Smooth muscle cell (in vitro differentiated cells): Measurements from ENCODE around the gene MPHOSPH6. TPM values are rescaled to one million over a fixed set of nuclear protein-coding genes. Genes with fewer than 3 reads are reported as not detected.

Experiments used
- DNase-seq: peaks from one replicate; lab custom pipeline; 2025; ENCODE audit not compliant: unreplicated experiment; lab: John Stamatoyannopoulos, UW
- H2AFZ ChIP-seq: fragments of 200-600 bp; sonication (generic); 2 replicates; pipeline ENCODE4 v1.6.0; 2016; ENCODE audit warnings: antibody characterized with exemption, low read depth, mild to moderate bottlenecking
- H3F3A ChIP-seq: fragments of 200-600 bp; sonication (generic); 2 replicates; pipeline ENCODE4 v1.6.0; 2017; ENCODE audit warnings: antibody characterized with exemption, low read depth
- H3K27ac ChIP-seq: fragments of 200-600 bp; sonication (generic); 2 replicates; pipeline ENCODE4 v1.5.1; 2016; ENCODE audit warnings: low read depth, mild to moderate bottlenecking
- H3K27me3 ChIP-seq: fragments of 200-600 bp; sonication (generic); 2 replicates; pipeline ENCODE4 v1.6.1; 2016; ENCODE audit warnings: low read depth, mild to moderate bottlenecking
- H3K36me3 ChIP-seq: fragments of 200-600 bp; sonication (generic); 2 replicates; pipeline ENCODE4 v1.5.1; 2016; ENCODE audit warnings: low read depth
- H3K4me1 ChIP-seq: fragments of 200-600 bp; sonication (generic); 2 replicates; pipeline ENCODE4 v1.5.1; 2016; ENCODE audit warnings: low read depth
- H3K4me2 ChIP-seq: fragments of 200-600 bp; sonication (generic); 2 replicates; pipeline ENCODE4 v1.6.0; 2016; ENCODE audit warnings: mild to moderate bottlenecking
- H3K4me3 ChIP-seq: fragments of 200-600 bp; sonication (generic); 2 replicates; pipeline ENCODE4 v1.5.1; 2016; ENCODE audit warnings: mild to moderate bottlenecking
- H3K79me2 ChIP-seq: fragments of 200-600 bp; sonication (generic); 2 replicates; pipeline ENCODE4 v1.6.0; 2016; ENCODE audit warnings: low read depth, mild to moderate bottlenecking
- H3K9ac ChIP-seq: fragments of 200-600 bp; sonication (generic); 2 replicates; pipeline ENCODE4 v1.6.0; 2016; ENCODE audit warnings: low read depth
- H3K9me3 ChIP-seq: fragments of 200-600 bp; sonication (generic); replicated peaks from 2 replicates; pipeline ENCODE4 v1.5.1; 2016; ENCODE audit warnings: low read depth
- H4K20me1 ChIP-seq: fragments of 200-600 bp; sonication (generic); 2 replicates; pipeline ENCODE4 v1.6.0; 2016; ENCODE audit warnings: low read depth
- WGBS: methylation state at CpG from one replicate; pipeline ENCODE4 v1.1.7; 2016; ENCODE audit warnings: low lambda C conversion rate; 5-methylcytosine and 5-hydroxymethylcytosine counted together
- polyA plus RNA-seq: library from polyadenylated mRNA; unstranded; fragments of >200 nt; fragmentation: Nextera tagmentation; extraction: Ambion mirVana; gene quantifications from 2 replicates; pipeline ENCODE4 v1.2.1, GENCODE V29; 2016
- total RNA-seq: library from RNA; depleted of rRNA; stranded (reverse); fragments of >200 nt; gene quantifications from 2 replicates; pipeline ENCODE4 v1.2.3, GENCODE V29; 2014
- TF ChIP-seq, protein P1 (sequence below): fragments of 200-600 bp; sonication (generic); IDR thresholded peaks from 2 replicates; pipeline ENCODE4 v1.5.1; 2017; ENCODE audit warnings: borderline replicate concordance, mild to moderate bottlenecking, antibody characterized with exemption; ENCODE audit not compliant: insufficient read depth, poor library complexity, severe bottlenecking

Gene MPHOSPH6
- total and polyA plus RNA-seq, 2 experiments from 2014 or later, result 55.4 to 65.5 TPM

DNA sequence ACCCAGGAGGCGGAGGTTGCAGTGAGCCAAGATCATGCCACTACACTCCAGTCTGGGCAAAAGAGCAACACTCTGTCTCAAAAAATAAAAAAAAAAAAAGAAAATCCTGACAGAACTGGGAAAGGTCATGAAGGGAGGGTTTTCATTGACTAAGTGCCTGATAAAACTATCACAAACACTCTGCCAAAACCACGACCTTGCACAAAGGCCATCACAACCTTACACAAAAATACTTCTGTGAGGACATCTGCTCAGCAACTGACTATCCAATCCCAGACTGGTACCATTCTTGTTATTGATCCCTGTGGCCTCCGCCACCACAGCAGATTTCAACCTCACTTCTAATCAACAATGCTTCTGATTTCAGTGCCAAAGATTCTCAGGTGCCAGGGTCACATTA lies 40.1 kb downstream of the MPHOSPH6 start:
- H3K9me3 ChIP-seq, result no peaks in the 10 kb centered on the region
- TF ChIP-seq, protein P1, sequence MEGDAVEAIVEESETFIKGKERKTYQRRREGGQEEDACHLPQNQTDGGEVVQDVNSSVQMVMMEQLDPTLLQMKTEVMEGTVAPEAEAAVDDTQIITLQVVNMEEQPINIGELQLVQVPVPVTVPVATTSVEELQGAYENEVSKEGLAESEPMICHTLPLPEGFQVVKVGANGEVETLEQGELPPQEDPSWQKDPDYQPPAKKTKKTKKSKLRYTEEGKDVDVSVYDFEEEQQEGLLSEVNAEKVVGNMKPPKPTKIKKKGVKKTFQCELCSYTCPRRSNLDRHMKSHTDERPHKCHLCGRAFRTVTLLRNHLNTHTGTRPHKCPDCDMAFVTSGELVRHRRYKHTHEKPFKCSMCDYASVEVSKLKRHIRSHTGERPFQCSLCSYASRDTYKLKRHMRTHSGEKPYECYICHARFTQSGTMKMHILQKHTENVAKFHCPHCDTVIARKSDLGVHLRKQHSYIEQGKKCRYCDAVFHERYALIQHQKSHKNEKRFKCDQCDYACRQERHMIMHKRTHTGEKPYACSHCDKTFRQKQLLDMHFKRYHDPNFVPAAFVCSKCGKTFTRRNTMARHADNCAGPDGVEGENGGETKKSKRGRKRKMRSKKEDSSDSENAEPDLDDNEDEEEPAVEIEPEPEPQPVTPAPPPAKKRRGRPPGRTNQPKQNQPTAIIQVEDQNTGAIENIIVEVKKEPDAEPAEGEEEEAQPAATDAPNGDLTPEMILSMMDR, result no peak
- H3K27ac ChIP-seq, result no peak overlapping the region
- no peaks in the 10 kb centered on the region for H3F3A ChIP-seq
- H3K36me3 ChIP-seq, result no peaks in the 10 kb centered on the region
- H3K27me3 ChIP-seq, result no peaks in the 10 kb centered on the region
- WGBS, result 91% methylated on average over 3 of the region's 3 CpGs
- no peaks in the 10 kb centered on the region for H3K79me2 ChIP-seq
- no peak for DNase-seq
- no peak overlapping the region for H3K9ac ChIP-seq
- no peak overlapping the region for H2AFZ ChIP-seq
- no peak overlapping the region for H3K4me3 ChIP-seq
- no peaks in the 10 kb centered on the region for H3K4me1 ChIP-seq
- no peaks in the 10 kb centered on the region for H4K20me1 ChIP-seq
- no peak overlapping the region for H3K4me2 ChIP-seq

DNA sequence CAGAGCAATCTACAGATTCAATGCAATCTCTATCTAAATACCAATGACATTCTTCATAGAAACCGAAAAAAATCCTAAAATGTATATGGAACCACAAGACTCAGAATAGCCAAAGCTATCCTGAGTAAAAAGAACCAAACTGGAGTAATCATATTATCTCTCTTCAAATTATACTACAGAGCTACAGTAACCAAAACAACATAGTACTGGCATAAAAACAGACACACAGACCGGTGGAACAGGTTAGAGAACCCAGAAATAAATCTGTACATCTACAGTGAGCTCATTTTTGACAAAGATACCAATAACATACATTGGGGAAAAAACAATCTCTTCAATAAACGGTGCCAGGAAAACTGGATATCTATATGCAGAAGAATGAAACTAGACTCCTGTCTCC lies 45.4 kb downstream of the MPHOSPH6 start:
- no peak overlapping the region for H3K4me2 ChIP-seq
- H3K27ac ChIP-seq, result no peak overlapping the region
- no peak overlapping the region for H3K4me3 ChIP-seq
- no peaks in the 10 kb centered on the region for H3K79me2 ChIP-seq
- no peaks in the 10 kb centered on the region for H3K4me1 ChIP-seq
- no peaks in the 10 kb centered on the region for H3K36me3 ChIP-seq
- WGBS, result 95% methylated on average over 3 of the region's 3 CpGs
- H3K27me3 ChIP-seq, result no peaks in the 10 kb centered on the region
- no peak for DNase-seq
- H3K9ac ChIP-seq, result no peak overlapping the region
- no peaks in the 10 kb centered on the region for H3K9me3 ChIP-seq
- no peaks in the 10 kb centered on the region for H4K20me1 ChIP-seq
- TF ChIP-seq, protein P1, result no peak
- no peaks in the 10 kb centered on the region for H3F3A ChIP-seq
- no peak overlapping the region for H2AFZ ChIP-seq

DNA sequence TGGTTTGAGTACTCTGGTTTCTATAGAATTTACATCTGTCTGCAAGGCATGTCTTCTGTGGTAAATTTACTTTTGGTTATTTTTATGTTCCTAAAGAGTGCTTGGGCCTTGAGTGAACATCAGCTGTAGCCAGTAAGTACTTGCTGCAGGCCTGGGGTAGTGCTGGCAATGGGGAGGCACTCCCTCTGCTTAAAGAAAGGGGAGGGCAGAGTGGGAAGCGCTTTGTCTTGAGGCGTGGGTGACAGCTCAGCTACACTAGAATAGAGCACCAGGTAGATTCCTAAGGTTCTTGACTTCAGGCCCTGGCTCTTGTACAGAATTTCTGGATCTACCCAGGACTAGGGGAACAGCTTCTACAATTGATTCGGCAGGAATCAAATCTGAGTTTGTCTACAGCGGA lies 50.6 kb downstream of the MPHOSPH6 start:
- H3K4me2 ChIP-seq, result no peak overlapping the region
- no peaks in the 10 kb centered on the region for H3K36me3 ChIP-seq
- no peak overlapping the region for H2AFZ ChIP-seq
- no peak overlapping the region for H3K4me3 ChIP-seq
- no peaks in the 10 kb centered on the region for H3K9me3 ChIP-seq
- WGBS, result 90% methylated on average over 4 of the region's 4 CpGs
- no peaks in the 10 kb centered on the region for H3F3A ChIP-seq
- no peak overlapping the region for H3K9ac ChIP-seq
- peaks cover 4% of the 10 kb centered on the region for H3K4me1 ChIP-seq
- no peak for DNase-seq
- H4K20me1 ChIP-seq, result no peaks in the 10 kb centered on the region
- H3K27ac ChIP-seq, result no peak overlapping the region
- TF ChIP-seq, protein P1, result no peak
- no peaks in the 10 kb centered on the region for H3K79me2 ChIP-seq
- H3K27me3 ChIP-seq, result no peaks in the 10 kb centered on the region

DNA sequence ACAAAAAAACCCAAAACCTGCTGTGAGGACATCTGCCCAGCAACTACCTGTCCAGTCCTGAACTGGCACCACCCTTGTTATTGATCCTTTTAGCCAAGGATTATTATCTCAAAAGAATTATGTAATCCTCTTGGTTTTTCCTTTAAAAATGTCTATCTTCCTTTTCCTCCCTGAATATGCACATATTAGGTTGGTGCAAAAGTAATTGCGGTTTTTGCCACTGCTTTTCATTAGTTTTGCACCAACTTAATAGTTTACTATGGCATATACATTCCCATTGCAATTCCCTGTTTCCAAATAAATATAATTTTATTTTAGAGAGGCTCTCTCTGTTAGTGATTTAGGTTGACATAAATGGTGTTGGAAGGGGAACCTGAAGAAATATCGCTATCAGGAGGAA lies 51.3 kb downstream of the MPHOSPH6 start:
- no peak overlapping the region for H3K9ac ChIP-seq
- H3K4me3 ChIP-seq, result no peak overlapping the region
- no peak overlapping the region for H3K27ac ChIP-seq
- no peak for DNase-seq
- H3K9me3 ChIP-seq, result no peaks in the 10 kb centered on the region
- WGBS, result 92% methylated on average over 2 of the region's 2 CpGs
- H4K20me1 ChIP-seq, result no peaks in the 10 kb centered on the region
- H2AFZ ChIP-seq, result no peak overlapping the region
- no peaks in the 10 kb centered on the region for H3K79me2 ChIP-seq
- no peaks in the 10 kb centered on the region for H3K27me3 ChIP-seq
- no peaks in the 10 kb centered on the region for H3F3A ChIP-seq
- TF ChIP-seq, protein P1, result no peak
- no peak overlapping the region for H3K4me2 ChIP-seq
- H3K4me1 ChIP-seq, result peaks cover 4% of the 10 kb centered on the region
- H3K36me3 ChIP-seq, result no peaks in the 10 kb centered on the region
